Stimulated activated CD4-positive, alpha-beta T cell treated with anti-CD3 and anti-CD28 coated beads, Interleukin-12 subunit alpha, Interleukin-12 subunit beta, amount 100 ng/mL, for 4 hours (primary cell): ENCODE results near the gene LZTR1.
"Not testable (repeated sequence)": the region's sequence is repeated elsewhere in the genome, so short reads cannot be mapped to it uniquely, and the experiment has no call there.

Experiments used
- DNase-seq: peaks from one replicate; pipeline ENCODE4 v3.0.0-alpha.2; 2020

LZTR1 gene

GRCh38 chr22:20997536-20998257, 15.6 kb downstream of the LZTR1 start:
- no peak for DNase-seq

- DNase-seq: no peak
Measured at GRCh38 chr22:20998411-20999336, 16.6 kb downstream of the LZTR1 start.

- no peak for DNase-seq
Measured at GRCh38 chr22:20999350-21000206, 17.5 kb downstream of the LZTR1 start.

- no peak for DNase-seq
Measured at GRCh38 chr22:21000207-21000986, 18.3 kb downstream of the LZTR1 start.

GRCh38 chr22:21000987-21001600, 19.0 kb downstream of the LZTR1 start:
- DNase-seq: no peak

- peak; percentile 98 for DNase-seq
Measured at GRCh38 chr22:21001601-21002325, 19.7 kb downstream of the LZTR1 start, which contains the start of gene THAP7. Gene THAP7 (minus strand): TSS chr22:21002118. CDS start chr22:21001911, 207 bp downstream.

GRCh38 chr22:21003782-21004181, 21.7 kb downstream of the LZTR1 start:
- no peak for DNase-seq

- DNase-seq: not testable (repeated sequence)
Measured at GRCh38 chr22:21009208-21009607, 27.1 kb downstream of the LZTR1 start.

GRCh38 chr22:21009638-21010425, 27.7 kb downstream of the LZTR1 start:
- DNase-seq: no peak

GRCh38 chr22:21010426-21011113, 28.5 kb downstream of the LZTR1 start:
- DNase-seq: no peak

GRCh38 chr22:21012446-21013407, 30.6 kb downstream of the LZTR1 start:
- no peak for DNase-seq

GRCh38 chr22:21013657-21014201, 31.6 kb downstream of the LZTR1 start:
- no peak for DNase-seq

- peak; percentile 77 for DNase-seq
Measured at GRCh38 chr22:21014202-21014725, 32.2 kb downstream of the LZTR1 start.

GRCh38 chr22:21014726-21015465, 32.8 kb downstream of the LZTR1 start, which contains the start of gene P2RX6:
Gene P2RX6 (plus strand): TSS chr22:21015165. CDS start chr22:21015175, 10 bp downstream.
- no peak for DNase-seq

- no peak for DNase-seq
Measured at GRCh38 chr22:21015466-21016006, 33.4 kb downstream of the LZTR1 start.
